D721Med (cell line): ENCODE measurements around the gene NKAIN2.
"Not testable (repeated sequence)": the region's sequence is repeated elsewhere in the genome, so short reads cannot be mapped to it uniquely, and the experiment has no call there.

Source experiments
- DNase-seq: peaks from one replicate; pipeline ENCODE4 v3.0.0; 2011; ENCODE audit warnings: low spot score; ENCODE audit not compliant: insufficient read length
- FAIRE-seq: peaks from 2 replicates; lab custom pipeline; 2011; peaks lifted over from hg19 to GRCh38; lab: Jason Lieb, UNC
- CTCF ChIP-seq: IDR thresholded peaks from 2 replicates; pipeline ENCODE4 v1.5.1; 2012; ENCODE audit warnings: mild to moderate bottlenecking, control low read depth; ENCODE audit not compliant: insufficient read depth; ENCODE audit errors: missing control alignments

The NKAIN2 gene

GRCh38 chr6:123913863-123914262 is 110.2 kb downstream of the NKAIN2 start:
- TF ChIP-seq CTCF: no peak
- FAIRE-seq: no peak
- no peak for DNase-seq

GRCh38 chr6:123923379-123923778 is 119.7 kb downstream of the NKAIN2 start:
- not testable (repeated sequence) for DNase-seq, FAIRE-seq

DNA sequence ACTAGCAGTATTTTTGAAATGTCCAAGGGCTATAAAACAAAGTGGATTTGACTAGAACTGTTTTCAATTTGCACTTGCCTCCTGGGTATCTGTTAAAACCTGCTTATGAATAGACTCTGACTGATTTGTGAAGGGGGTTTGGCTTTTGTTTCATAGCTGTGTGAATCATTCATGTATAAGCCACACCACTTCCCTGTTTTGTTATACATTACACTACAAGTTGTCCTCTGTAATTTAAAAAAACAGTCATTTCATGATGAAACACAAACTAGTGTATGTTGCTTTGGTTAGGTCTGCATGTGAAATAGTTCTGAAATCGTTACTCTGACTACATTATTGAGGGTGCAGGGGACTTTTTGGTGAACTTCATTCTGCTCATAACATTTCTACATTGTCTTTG is 121.7 kb downstream of the NKAIN2 start:
- DNase-seq: no peak
- no peak for TF ChIP-seq CTCF
- FAIRE-seq: no peak

DNA sequence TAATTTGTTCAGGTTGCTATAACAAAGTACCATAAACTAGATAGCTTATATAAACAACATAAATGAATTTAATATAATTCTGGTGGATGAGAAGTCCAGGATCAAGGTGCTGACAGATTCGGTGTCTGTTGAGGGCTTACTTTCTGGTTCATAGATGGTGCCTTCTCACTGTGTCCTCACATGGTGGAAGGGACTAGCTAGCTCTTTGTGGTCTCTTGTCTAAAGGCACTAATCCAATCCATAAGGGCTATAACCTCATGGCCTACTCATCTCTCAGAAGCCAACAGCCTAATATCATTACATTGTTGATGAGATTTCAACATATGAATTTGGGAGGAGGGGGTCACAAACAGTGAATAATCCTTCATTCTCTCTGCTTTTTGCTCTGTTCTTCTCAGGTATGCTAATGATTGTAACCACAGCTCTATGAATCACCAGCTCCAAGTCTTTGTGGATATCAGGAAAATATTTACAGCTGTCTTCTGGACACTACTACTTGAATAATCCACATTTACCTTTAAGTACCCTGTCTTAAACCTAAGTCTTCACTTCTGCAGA is 122.3 kb downstream of the NKAIN2 start:
- FAIRE-seq (no peak), DNase-seq (no peak)

DNA sequence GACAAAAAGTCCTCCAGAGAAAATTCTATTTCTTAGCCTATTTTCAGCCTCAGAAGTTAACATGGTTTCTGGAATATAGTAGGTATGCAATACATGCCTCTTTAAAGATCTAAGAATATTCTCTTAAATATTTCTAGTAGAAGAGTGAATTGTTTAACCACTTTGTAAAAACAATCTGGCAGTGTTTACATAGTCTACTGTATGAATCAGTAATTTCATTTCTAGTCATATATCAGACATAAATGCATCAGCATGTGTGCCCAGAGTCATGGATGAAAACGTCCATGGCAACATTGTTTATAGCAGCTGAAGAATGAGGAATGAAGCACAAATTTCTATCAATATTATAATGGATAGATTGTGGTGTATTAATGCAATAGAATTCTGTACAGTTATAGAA is 124.9 kb downstream of the NKAIN2 start:
- FAIRE-seq (no peak), DNase-seq (no peak)
- no peak for TF ChIP-seq CTCF

More for the DNA sequence above, 122.3 kb downstream of the NKAIN2 start:
- TF ChIP-seq CTCF: no peak

GRCh38 chr6:123931928-123932327 is 128.3 kb downstream of the NKAIN2 start:
- no peak for DNase-seq
- FAIRE-seq: no peak
- TF ChIP-seq CTCF: no peak

DNA sequence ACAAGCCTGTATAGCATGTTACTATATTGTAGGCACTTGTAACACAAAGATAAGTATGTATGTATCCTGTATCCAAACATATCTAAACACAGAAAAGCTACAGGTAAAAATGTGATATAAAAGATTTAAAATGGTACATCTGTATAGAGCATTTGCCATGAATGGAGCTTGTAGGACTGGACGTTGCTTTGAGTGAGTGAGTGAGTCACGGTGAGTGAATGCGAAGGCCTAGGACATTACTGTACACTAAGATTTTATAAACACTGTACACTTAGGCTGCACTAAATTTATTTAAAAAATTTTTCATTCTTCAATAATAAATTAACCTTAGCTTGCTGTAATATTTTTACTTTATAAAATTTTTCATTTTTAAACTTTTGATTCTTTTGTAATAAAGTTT is 136.9 kb downstream of the NKAIN2 start:
- FAIRE-seq: no peak
- no peak for TF ChIP-seq CTCF
- DNase-seq: no peak

- TF ChIP-seq CTCF: no peak
- DNase-seq (no peak), FAIRE-seq (no peak)
Measured at GRCh38 chr6:123941855-123942254, 138.2 kb downstream of the NKAIN2 start.
